Mesendoderm (in vitro differentiated cells): ENCODE results near the gene RALGPS1.

ENCODE experiments used
- DNase-seq: peaks from one replicate; pipeline ENCODE4 v3.0.0; 2013
- H2AK5ac ChIP-seq: 2 replicates; pipeline ENCODE4 v1.6.1; 2013; ENCODE audit warnings: low read length, inconsistent platforms
- H2BK120ac ChIP-seq: 2 replicates; pipeline ENCODE4 v1.6.1; 2013; ENCODE audit warnings: low read depth, mild to moderate bottlenecking, low read length, moderate library complexity, mixed read lengths
- H2BK15ac ChIP-seq: replicated peaks from 2 replicates; pipeline ENCODE4 v1.6.1; 2013; ENCODE audit warnings: low read depth, mild to moderate bottlenecking, moderate library complexity
- H2BK5ac ChIP-seq: 2 replicates; pipeline ENCODE4 v1.6.1; 2013; ENCODE audit warnings: low read length, inconsistent platforms
- H3K18ac ChIP-seq: 2 replicates; pipeline ENCODE4 v1.6.1; 2013; ENCODE audit warnings: mild to moderate bottlenecking, low read length, mixed read lengths
- H3K23ac ChIP-seq: one replicate; pipeline ENCODE4 v1.6.1; 2013; ENCODE audit warnings: low read length
- H3K27ac ChIP-seq: 2 replicates; pipeline ENCODE4 v1.5.1; 2013; ENCODE audit warnings: low read depth, mild to moderate bottlenecking, inconsistent platforms, low read length, moderate library complexity
- H3K27me3 ChIP-seq: 2 replicates; pipeline ENCODE4 v1.6.1; 2013; ENCODE audit warnings: low read length, control low read depth, mild to moderate bottlenecking, inconsistent platforms; ENCODE audit not compliant: insufficient read depth, poor library complexity
- H3K36me3 ChIP-seq: 2 replicates; pipeline ENCODE4 v1.6.1; 2013; ENCODE audit warnings: low read length, inconsistent platforms; ENCODE audit not compliant: control insufficient read depth, insufficient read depth
- H3K4ac ChIP-seq: one replicate; pipeline ENCODE4 v1.6.1; 2013; ENCODE audit warnings: low read depth, mild to moderate bottlenecking, low read length, moderate library complexity
- H3K4me1 ChIP-seq: 2 replicates; pipeline ENCODE4 v1.6.1; 2013; ENCODE audit warnings: low read depth, low read length, inconsistent platforms; ENCODE audit not compliant: control insufficient read depth
- H3K4me2 ChIP-seq: 2 replicates; pipeline ENCODE4 v1.6.1; 2013; ENCODE audit warnings: low read length
- H3K4me3 ChIP-seq: 2 replicates; pipeline ENCODE4 v1.5.1; 2013; ENCODE audit warnings: mild to moderate bottlenecking, low read length
- H3K56ac ChIP-seq: one replicate; pipeline ENCODE4 v1.6.1; 2013; ENCODE audit warnings: low read length
- H3K79me1 ChIP-seq: 2 replicates; pipeline ENCODE4 v1.6.1; 2013; ENCODE audit warnings: low read length, inconsistent platforms
- H3K79me2 ChIP-seq: 2 replicates; pipeline ENCODE4 v1.6.1; 2013; ENCODE audit warnings: mild to moderate bottlenecking, low read length; ENCODE audit not compliant: control insufficient read depth, insufficient read depth
- H3K9ac ChIP-seq: 2 replicates; pipeline ENCODE4 v1.6.1; 2013; ENCODE audit warnings: low read length, inconsistent platforms
- H4K5ac ChIP-seq: one replicate; pipeline ENCODE4 v1.6.1; 2013; ENCODE audit warnings: low read length
- H4K8ac ChIP-seq: one replicate; pipeline ENCODE4 v1.6.1; 2013; ENCODE audit warnings: low read depth, mild to moderate bottlenecking, control low read depth, low read length, moderate library complexity
- WGBS: extraction: QIAGEN DNeasy Blood & Tissue Kit; methylation state at CpG from one replicate; pipeline ENCODE4 v1.1.7; 2013; ENCODE audit warnings: low lambda C conversion rate, missing lambda C conversion rate; ENCODE audit not compliant: insufficient coverage; ENCODE audit errors: extremely low coverage; 5-methylcytosine and 5-hydroxymethylcytosine counted together

Gene RALGPS1

GRCh38 chr9:126876531-126876930, 38.1 kb upstream of the RALGPS1 start:
- H3K18ac ChIP-seq, result no peak overlapping the region
- H3K27ac ChIP-seq, result no peak overlapping the region
- H3K23ac ChIP-seq, result no peak overlapping the region
- H3K4me2 ChIP-seq, result no peak overlapping the region
- H2BK120ac ChIP-seq, result no peak overlapping the region
- H2AK5ac ChIP-seq, result no peak overlapping the region
- no peaks in the 10 kb centered on the region for H3K27me3 ChIP-seq
- H3K9ac ChIP-seq, result no peak overlapping the region
- H3K4me1 ChIP-seq, result peaks cover 6% of the 10 kb centered on the region
- H2BK15ac ChIP-seq, result no peak overlapping the region
- no peak for DNase-seq
- no peaks in the 10 kb centered on the region for H3K36me3 ChIP-seq
- peaks cover 7% of the 10 kb centered on the region for H3K79me2 ChIP-seq
- no CpG with 5 or more reads among the region's 4 CpGs for WGBS
- H4K8ac ChIP-seq, result no peak overlapping the region
- H4K5ac ChIP-seq, result no peak overlapping the region
- no peak overlapping the region for H3K4me3 ChIP-seq
- H2BK5ac ChIP-seq, result no peak overlapping the region
- peaks cover 5% of the 10 kb centered on the region for H3K79me1 ChIP-seq
- H3K4ac ChIP-seq, result no peak overlapping the region
- no peak overlapping the region for H3K56ac ChIP-seq

GRCh38 chr9:126877418-126877817, 37.2 kb upstream of the RALGPS1 start:
- no CpG with 5 or more reads among the region's 9 CpGs for WGBS
- no peak overlapping the region for H3K56ac ChIP-seq
- H3K4ac ChIP-seq, result no peak overlapping the region
- H4K8ac ChIP-seq, result no peak overlapping the region
- no peak overlapping the region for H3K4me3 ChIP-seq
- H3K27ac ChIP-seq, result no peak overlapping the region
- H3K23ac ChIP-seq, result no peak overlapping the region
- H3K79me2 ChIP-seq, result peaks cover 7% of the 10 kb centered on the region
- DNase-seq, result no peak
- no peak overlapping the region for H2BK15ac ChIP-seq
- H3K4me2 ChIP-seq, result no peak overlapping the region
- H3K79me1 ChIP-seq, result peaks cover 6% of the 10 kb centered on the region
- H3K18ac ChIP-seq, result no peak overlapping the region
- no peak overlapping the region for H2BK5ac ChIP-seq
- H2BK120ac ChIP-seq, result no peak overlapping the region
- H3K9ac ChIP-seq, result no peak overlapping the region
- no peak overlapping the region for H4K5ac ChIP-seq
- H3K36me3 ChIP-seq, result no peaks in the 10 kb centered on the region
- H3K27me3 ChIP-seq, result no peaks in the 10 kb centered on the region
- H2AK5ac ChIP-seq, result no peak overlapping the region
- H3K4me1 ChIP-seq, result peaks cover 6% of the 10 kb centered on the region

- no peak overlapping the region for H2BK15ac ChIP-seq
- no peak overlapping the region for H2BK120ac ChIP-seq
- H3K4me2 ChIP-seq, result no peak overlapping the region
- H2BK5ac ChIP-seq, result no peak overlapping the region
- no peak overlapping the region for H4K5ac ChIP-seq
- no peaks in the 10 kb centered on the region for H3K36me3 ChIP-seq
- WGBS, result no CpG with 5 or more reads among the region's 9 CpGs
- no peak overlapping the region for H3K9ac ChIP-seq
- no peak overlapping the region for H3K18ac ChIP-seq
- H3K27ac ChIP-seq, result no peak overlapping the region
- no peak overlapping the region for H4K8ac ChIP-seq
- H3K27me3 ChIP-seq, result no peaks in the 10 kb centered on the region
- no peak overlapping the region for H3K23ac ChIP-seq
- no peak for DNase-seq
- peaks cover 7% of the 10 kb centered on the region for H3K79me1 ChIP-seq
- no peak overlapping the region for H2AK5ac ChIP-seq
- no peak overlapping the region for H3K4me3 ChIP-seq
- H3K79me2 ChIP-seq, result peaks cover 4% of the 10 kb centered on the region
- H3K4me1 ChIP-seq, result no peaks in the 10 kb centered on the region
- H3K4ac ChIP-seq, result no peak overlapping the region
- no peak overlapping the region for H3K56ac ChIP-seq
These were observed 35.3 kb upstream of the RALGPS1 start for GRCh38 chr9:126879288-126879687.

GRCh38 chr9:126880226-126880946, 34.2 kb upstream of the RALGPS1 start:
- no peak overlapping the region for H3K9ac ChIP-seq
- H3K36me3 ChIP-seq, result no peaks in the 10 kb centered on the region
- no peak overlapping the region for H2BK120ac ChIP-seq

GRCh38 chr9:126880947-126881332, 33.6 kb upstream of the RALGPS1 start:
- H4K5ac ChIP-seq, result no peak overlapping the region
- H3K18ac ChIP-seq, result no peak overlapping the region
- no peaks in the 10 kb centered on the region for H3K27me3 ChIP-seq
- H3K23ac ChIP-seq, result no peak overlapping the region
- no peak overlapping the region for H3K4me2 ChIP-seq
- H2BK120ac ChIP-seq, result no peak overlapping the region
- WGBS, result no CpG with 5 or more reads among the region's 6 CpGs
- no peaks in the 10 kb centered on the region for H3K36me3 ChIP-seq
- no peak overlapping the region for H3K4me3 ChIP-seq
- H2AK5ac ChIP-seq, result no peak overlapping the region
- H3K9ac ChIP-seq, result no peak overlapping the region
- no peaks in the 10 kb centered on the region for H3K79me2 ChIP-seq
- no peak overlapping the region for H2BK15ac ChIP-seq
- no peak overlapping the region for H3K56ac ChIP-seq
- H3K27ac ChIP-seq, result no peak overlapping the region
- no peak overlapping the region for H2BK5ac ChIP-seq
- H3K4me1 ChIP-seq, result no peaks in the 10 kb centered on the region
- no peak overlapping the region for H4K8ac ChIP-seq
- H3K79me1 ChIP-seq, result peaks cover 4% of the 10 kb centered on the region
- DNase-seq, result no peak
- H3K4ac ChIP-seq, result no peak overlapping the region

More at GRCh38 chr9:126880226-126880946, 34.2 kb upstream of the RALGPS1 start:
- peaks cover 5% of the 10 kb centered on the region for H3K79me1 ChIP-seq
- WGBS, result no CpG with 5 or more reads among the region's 23 CpGs
- no peak overlapping the region for H3K4me3 ChIP-seq
- H3K79me2 ChIP-seq, result peaks cover 2% of the 10 kb centered on the region
- H3K27ac ChIP-seq, result no peak overlapping the region
- no peak overlapping the region for H4K5ac ChIP-seq
- H4K8ac ChIP-seq, result no peak overlapping the region
- no peaks in the 10 kb centered on the region for H3K27me3 ChIP-seq
- no peak overlapping the region for H3K23ac ChIP-seq
- H2AK5ac ChIP-seq, result no peak overlapping the region
- no peak overlapping the region for H3K56ac ChIP-seq
- H2BK5ac ChIP-seq, result no peak overlapping the region
- no peak for DNase-seq
- H3K4ac ChIP-seq, result no peak overlapping the region
- no peaks in the 10 kb centered on the region for H3K4me1 ChIP-seq
- no peak overlapping the region for H3K4me2 ChIP-seq
- no peak overlapping the region for H3K18ac ChIP-seq
- no peak overlapping the region for H2BK15ac ChIP-seq

- no peaks in the 10 kb centered on the region for H3K4me1 ChIP-seq
- no peak overlapping the region for H3K4me3 ChIP-seq
- H3K27me3 ChIP-seq, result no peaks in the 10 kb centered on the region
- no CpG with 5 or more reads among the region's 11 CpGs for WGBS
- H3K79me1 ChIP-seq, result peaks cover 2% of the 10 kb centered on the region
- no peak overlapping the region for H2BK120ac ChIP-seq
- no peak overlapping the region for H3K23ac ChIP-seq
- H3K4me2 ChIP-seq, result no peak overlapping the region
- no peaks in the 10 kb centered on the region for H3K79me2 ChIP-seq
- H2BK5ac ChIP-seq, result no peak overlapping the region
- no peak for DNase-seq
- H3K27ac ChIP-seq, result no peak overlapping the region
- H3K56ac ChIP-seq, result no peak overlapping the region
- H2BK15ac ChIP-seq, result no peak overlapping the region
- H2AK5ac ChIP-seq, result no peak overlapping the region
- H3K36me3 ChIP-seq, result no peaks in the 10 kb centered on the region
- no peak overlapping the region for H4K8ac ChIP-seq
- H3K4ac ChIP-seq, result no peak overlapping the region
- no peak overlapping the region for H4K5ac ChIP-seq
- H3K9ac ChIP-seq, result no peak overlapping the region
- H3K18ac ChIP-seq, result no peak overlapping the region
These were observed 31.8 kb upstream of the RALGPS1 start for GRCh38 chr9:126882746-126883145.
